ENCODE measurements around the gene PARD3. TPM values are rescaled to one million over a fixed set of nuclear protein-coding genes. Genes with fewer than 3 reads are reported as not detected.

Gene PARD3
- total RNA-seq, 1 donor from 2014 or later: 35.4 TPM

DNA sequence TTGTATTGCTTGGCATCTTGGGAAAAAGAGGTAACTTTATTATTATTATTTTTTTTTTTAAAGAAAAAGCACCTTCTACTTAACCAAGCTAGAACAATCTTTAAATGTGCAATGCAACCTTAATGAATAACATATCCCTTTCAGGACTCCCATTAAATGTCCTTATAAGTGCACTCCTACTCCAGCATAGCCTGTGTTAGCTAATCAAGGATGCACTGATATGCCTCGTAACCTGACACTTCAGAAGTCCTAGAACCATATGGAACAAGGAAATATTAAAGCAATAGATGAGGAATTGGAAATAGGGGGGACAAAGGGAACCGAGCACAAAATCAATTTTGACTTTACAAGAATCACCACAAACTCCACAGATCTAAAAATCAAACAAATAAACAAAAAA lies 522.4 kb downstream of the PARD3 start:
- Mint-ChIP-seq H3K4me1 (ENCODE audit: low read depth, unreplicated experiment) (peaks cover 25% of the 10 kb centered on the region), H3K27me3 (ENCODE audit: low read depth, unreplicated experiment) (no peaks in the 10 kb centered on the region), H3K27ac (ENCODE audit: unreplicated experiment) (no peak overlapping the region), H3K4me3 (ENCODE audit: unreplicated experiment) (no peak overlapping the region), H3K36me3 (ENCODE audit: low read depth, unreplicated experiment) (no peaks in the 10 kb centered on the region), H3K9me3 (ENCODE audit: unreplicated experiment) (no peaks in the 10 kb centered on the region)
- Histone ChIP-seq H2AFZ (ENCODE audit: low read depth, low read length) (no peak overlapping the region), H3K4me2 (ENCODE audit: low read length) (no peak overlapping the region), H3K4me3 (ENCODE audit: insufficient read depth, low read depth, low read length) (no peak overlapping the region), H3K9me3 (ENCODE audit: insufficient read depth, low read depth, low read length) (no peaks in the 10 kb centered on the region), H3K4me1 (ENCODE audit: insufficient read depth, low read length) (peaks cover 20% of the 10 kb centered on the region), H3K79me2 (ENCODE audit: insufficient read depth, low read length) (no peaks in the 10 kb centered on the region), H3K27ac (ENCODE audit: low read depth, low read length) (no peak overlapping the region), H3K9ac (ENCODE audit: low read length) (no peak overlapping the region), H4K20me1 (ENCODE audit: insufficient read depth, low read length) (no peaks in the 10 kb centered on the region), H3K27me3 (ENCODE audit: insufficient read depth, low read length) (no peaks in the 10 kb centered on the region), H3K36me3 (ENCODE audit: insufficient read depth, low read length) (no peaks in the 10 kb centered on the region)
- no peak for TF ChIP-seq EZH2 (IDR thresholded peaks at IDR 0.05; ENCODE audit: insufficient read depth, low read length)
- TF ChIP-seq, protein P1, sequence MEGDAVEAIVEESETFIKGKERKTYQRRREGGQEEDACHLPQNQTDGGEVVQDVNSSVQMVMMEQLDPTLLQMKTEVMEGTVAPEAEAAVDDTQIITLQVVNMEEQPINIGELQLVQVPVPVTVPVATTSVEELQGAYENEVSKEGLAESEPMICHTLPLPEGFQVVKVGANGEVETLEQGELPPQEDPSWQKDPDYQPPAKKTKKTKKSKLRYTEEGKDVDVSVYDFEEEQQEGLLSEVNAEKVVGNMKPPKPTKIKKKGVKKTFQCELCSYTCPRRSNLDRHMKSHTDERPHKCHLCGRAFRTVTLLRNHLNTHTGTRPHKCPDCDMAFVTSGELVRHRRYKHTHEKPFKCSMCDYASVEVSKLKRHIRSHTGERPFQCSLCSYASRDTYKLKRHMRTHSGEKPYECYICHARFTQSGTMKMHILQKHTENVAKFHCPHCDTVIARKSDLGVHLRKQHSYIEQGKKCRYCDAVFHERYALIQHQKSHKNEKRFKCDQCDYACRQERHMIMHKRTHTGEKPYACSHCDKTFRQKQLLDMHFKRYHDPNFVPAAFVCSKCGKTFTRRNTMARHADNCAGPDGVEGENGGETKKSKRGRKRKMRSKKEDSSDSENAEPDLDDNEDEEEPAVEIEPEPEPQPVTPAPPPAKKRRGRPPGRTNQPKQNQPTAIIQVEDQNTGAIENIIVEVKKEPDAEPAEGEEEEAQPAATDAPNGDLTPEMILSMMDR (IDR thresholded peaks at IDR 0.05; ENCODE audit: insufficient read depth, low read depth, low read length): no peak
- DNase-seq (ENCODE audit: low read depth) (no peak), FAIRE-seq (no peak)

DNA sequence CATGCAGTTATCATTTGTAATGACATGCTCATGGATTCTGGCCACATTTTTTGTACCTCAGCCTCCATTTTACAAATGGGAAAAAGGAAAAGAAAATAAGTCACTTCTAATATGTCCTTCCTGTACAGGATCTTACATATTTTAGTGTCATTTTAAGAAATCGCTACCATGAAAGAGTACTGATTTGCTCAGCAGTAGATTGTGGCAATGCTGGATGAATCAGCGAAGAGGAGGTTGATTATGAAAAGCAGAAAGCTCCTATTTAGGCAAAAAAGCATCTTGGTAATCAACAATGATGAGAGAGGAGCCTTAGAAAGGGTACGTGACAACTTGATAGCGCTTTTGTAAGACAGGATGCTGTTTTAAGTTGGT lies 522.9 kb downstream of the PARD3 start:
- peaks cover 25% of the 10 kb centered on the region for H3K4me1 Mint-ChIP-seq (ENCODE audit: low read depth, unreplicated experiment)
- FAIRE-seq (no peak), DNase-seq (ENCODE audit: low read depth) (peak; percentile 54)
- H3K36me3 Mint-ChIP-seq (ENCODE audit: low read depth, unreplicated experiment): no peaks in the 10 kb centered on the region
- H3K4me3 Mint-ChIP-seq (ENCODE audit: unreplicated experiment): no peak overlapping the region
- Histone ChIP-seq H3K4me2 (ENCODE audit: low read length) (no peak overlapping the region), H2AFZ (ENCODE audit: low read depth, low read length) (no peak overlapping the region), H3K79me2 (ENCODE audit: insufficient read depth, low read length) (no peaks in the 10 kb centered on the region), H3K9ac (ENCODE audit: low read length) (no peak overlapping the region), H3K27me3 (ENCODE audit: insufficient read depth, low read length) (no peaks in the 10 kb centered on the region), H3K36me3 (ENCODE audit: insufficient read depth, low read length) (no peaks in the 10 kb centered on the region), H3K4me1 (ENCODE audit: insufficient read depth, low read length) (peaks cover 20% of the 10 kb centered on the region), H3K4me3 (ENCODE audit: insufficient read depth, low read depth, low read length) (no peak overlapping the region), H3K9me3 (ENCODE audit: insufficient read depth, low read depth, low read length) (no peaks in the 10 kb centered on the region), H3K27ac (ENCODE audit: low read depth, low read length) (no peak overlapping the region), H4K20me1 (ENCODE audit: insufficient read depth, low read length) (no peaks in the 10 kb centered on the region)
- H3K27me3 Mint-ChIP-seq (ENCODE audit: low read depth, unreplicated experiment): no peaks in the 10 kb centered on the region
- H3K27ac Mint-ChIP-seq (ENCODE audit: unreplicated experiment): no peak overlapping the region
- TF ChIP-seq, protein P1 (IDR thresholded peaks at IDR 0.05; ENCODE audit: insufficient read depth, low read depth, low read length): no peak
- TF ChIP-seq EZH2 (IDR thresholded peaks at IDR 0.05; ENCODE audit: insufficient read depth, low read length): no peak
- H3K9me3 Mint-ChIP-seq (ENCODE audit: unreplicated experiment): no peaks in the 10 kb centered on the region

DNA sequence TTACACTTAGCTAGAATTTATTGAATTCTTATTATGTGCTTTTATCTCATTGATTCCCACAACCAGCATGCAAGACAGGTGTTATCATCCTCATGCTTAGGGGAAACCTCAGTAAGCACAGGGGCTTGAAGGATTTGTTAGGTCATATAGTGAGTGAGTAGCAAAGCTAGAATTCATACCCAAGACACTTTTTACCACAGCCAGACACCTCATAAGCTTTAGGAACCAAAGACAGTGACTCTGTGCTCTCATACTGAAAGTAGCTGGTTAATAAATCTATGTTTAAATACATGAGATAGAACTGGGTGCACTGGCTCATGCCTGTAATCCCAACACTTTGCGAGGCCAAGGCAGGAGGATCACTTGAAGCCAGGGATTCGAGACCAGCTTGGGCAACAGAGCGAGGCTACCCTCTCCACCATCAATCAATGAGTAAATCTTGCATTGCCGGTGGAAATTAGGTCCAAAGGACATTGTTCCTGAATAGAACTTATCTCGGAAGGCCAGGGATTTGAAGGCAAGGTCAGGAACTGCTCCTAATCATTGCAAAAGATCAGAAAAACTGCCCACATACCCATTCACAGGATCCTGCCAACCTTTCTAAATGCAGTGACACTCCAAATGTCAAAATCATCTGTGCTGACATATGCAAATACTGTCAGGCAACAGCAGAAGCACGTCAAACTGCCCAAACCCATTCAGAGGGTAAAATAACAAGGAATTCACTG lies 523.5 kb downstream of the PARD3 start:
- Histone ChIP-seq H3K9ac (ENCODE audit: low read length) (no peak overlapping the region), H3K9me3 (ENCODE audit: insufficient read depth, low read depth, low read length) (no peaks in the 10 kb centered on the region), H3K36me3 (ENCODE audit: insufficient read depth, low read length) (no peaks in the 10 kb centered on the region), H3K4me2 (ENCODE audit: low read length) (no peak overlapping the region), H3K4me1 (ENCODE audit: insufficient read depth, low read length) (peaks cover 20% of the 10 kb centered on the region), H4K20me1 (ENCODE audit: insufficient read depth, low read length) (no peaks in the 10 kb centered on the region), H2AFZ (ENCODE audit: low read depth, low read length) (no peak overlapping the region), H3K4me3 (ENCODE audit: insufficient read depth, low read depth, low read length) (no peak overlapping the region), H3K79me2 (ENCODE audit: insufficient read depth, low read length) (no peaks in the 10 kb centered on the region), H3K27ac (ENCODE audit: low read depth, low read length) (no peak overlapping the region), H3K27me3 (ENCODE audit: insufficient read depth, low read length) (no peaks in the 10 kb centered on the region)
- H3K9me3 Mint-ChIP-seq (ENCODE audit: unreplicated experiment): no peaks in the 10 kb centered on the region
- no peak overlapping the region for H3K27ac Mint-ChIP-seq (ENCODE audit: unreplicated experiment)
- H3K4me1 Mint-ChIP-seq (ENCODE audit: low read depth, unreplicated experiment): peaks cover 25% of the 10 kb centered on the region
- no peak for DNase-seq (ENCODE audit: low read depth)
- no peak for FAIRE-seq
- no peak overlapping the region for H3K4me3 Mint-ChIP-seq (ENCODE audit: unreplicated experiment)
- peaks cover 3% of the 10 kb centered on the region for H3K36me3 Mint-ChIP-seq (ENCODE audit: low read depth, unreplicated experiment)
- H3K27me3 Mint-ChIP-seq (ENCODE audit: low read depth, unreplicated experiment): no peaks in the 10 kb centered on the region
- no peak for TF ChIP-seq EZH2 (IDR thresholded peaks at IDR 0.05; ENCODE audit: insufficient read depth, low read length)
- TF ChIP-seq, protein P1 (IDR thresholded peaks at IDR 0.05; ENCODE audit: insufficient read depth, low read depth, low read length): no peak

Measured in astrocyte (in vitro differentiated cells and primary cell).